BLaER1 (cell line): Measurements from ENCODE around the gene DISP3.

Source experiments
- H3K27ac ChIP-seq: shearing (Covaris generic); formaldehyde crosslinking; 2 replicates; pipeline ENCODE4 v1.8.1; 2022
- H3K27me3 ChIP-seq: shearing (Covaris generic); formaldehyde crosslinking; 2 replicates; pipeline ENCODE4 v1.8.1; 2022
- H3K36me3 ChIP-seq: shearing (Covaris generic); formaldehyde crosslinking; 2 replicates; pipeline ENCODE4 v1.8.1; 2022
- H3K4me1 ChIP-seq: shearing (Covaris generic); formaldehyde crosslinking; 2 replicates; pipeline ENCODE4 v1.8.1; 2022
- H3K4me2 ChIP-seq: shearing (Covaris generic); formaldehyde crosslinking; 2 replicates; pipeline ENCODE4 v1.8.1; 2022
- H3K4me3 ChIP-seq: shearing (Covaris generic); formaldehyde crosslinking; 2 replicates; pipeline ENCODE4 v1.8.1; 2022
- H3K9ac ChIP-seq: shearing (Covaris generic); formaldehyde crosslinking; 2 replicates; pipeline ENCODE4 v1.8.1; 2022
- H3K9me3 ChIP-seq: shearing (Covaris generic); formaldehyde crosslinking; 2 replicates; pipeline ENCODE4 v1.8.1; 2022
- H4K20me1 ChIP-seq: shearing (Covaris generic); formaldehyde crosslinking; 2 replicates; pipeline ENCODE4 v1.8.1; 2022
- Cebpa-rat ChIP-seq: shearing (Covaris generic); IDR thresholded peaks from 2 replicates; pipeline ENCODE4 v1.8.1; 2022

DISP3 gene

GRCh38 chr1:11531943-11532342 lies 53.0 kb downstream of the DISP3 start:
- no peaks in the 10 kb centered on the region for H3K27me3 ChIP-seq
- H3K9me3 ChIP-seq, result no peaks in the 10 kb centered on the region
- TF ChIP-seq Cebpa-rat, result no peak
- no peaks in the 10 kb centered on the region; the same call in 1 of the 2 replicates for H4K20me1 ChIP-seq
- no peak overlapping the region for H3K4me2 ChIP-seq
- H3K4me1 ChIP-seq, result no peaks in the 10 kb centered on the region
- no peak overlapping the region for H3K4me3 ChIP-seq
- H3K27ac ChIP-seq, result no peak overlapping the region
- H3K36me3 ChIP-seq, result no peaks in the 10 kb centered on the region
- H3K9ac ChIP-seq, result no peak overlapping the region

GRCh38 chr1:11533790-11534787 lies 55.1 kb downstream of the DISP3 start:
- H3K4me2 ChIP-seq, result no peak overlapping the region
- no peak for TF ChIP-seq Cebpa-rat
- no peak overlapping the region for H3K9ac ChIP-seq
- H3K4me3 ChIP-seq, result no peak overlapping the region
- no peaks in the 10 kb centered on the region for H3K27me3 ChIP-seq
- H3K27ac ChIP-seq, result no peak overlapping the region
- no peaks in the 10 kb centered on the region for H3K36me3 ChIP-seq
- no peaks in the 10 kb centered on the region for H3K9me3 ChIP-seq
- no peaks in the 10 kb centered on the region for H3K4me1 ChIP-seq
- H4K20me1 ChIP-seq, result no peaks in the 10 kb centered on the region; the same call in 1 of the 2 replicates

- Histone ChIP-seq H3K9me3 (no peaks in the 10 kb centered on the region), H3K9ac (no peak overlapping the region), H3K4me3 (no peak overlapping the region), H3K4me1 (no peaks in the 10 kb centered on the region), H3K4me2 (no peak overlapping the region), H3K27ac (no peak overlapping the region), H3K36me3 (no peaks in the 10 kb centered on the region), H3K27me3 (no peaks in the 10 kb centered on the region), H4K20me1 (no peaks in the 10 kb centered on the region; the same call in 1 of the 2 replicates)
- TF ChIP-seq Cebpa-rat, result no peak
Measured at GRCh38 chr1:11534846-11535245, 55.9 kb downstream of the DISP3 start.

GRCh38 chr1:11535316-11535715 lies 56.4 kb downstream of the DISP3 start:
- TF ChIP-seq Cebpa-rat, result no peak
- H3K27me3 ChIP-seq, result no peaks in the 10 kb centered on the region
- no peaks in the 10 kb centered on the region for H3K9me3 ChIP-seq
- no peak overlapping the region for H3K4me3 ChIP-seq
- no peak overlapping the region for H3K9ac ChIP-seq
- H3K4me2 ChIP-seq, result no peak overlapping the region
- H3K27ac ChIP-seq, result no peak overlapping the region
- no peaks in the 10 kb centered on the region for H3K4me1 ChIP-seq
- no peaks in the 10 kb centered on the region; the same call in 1 of the 2 replicates for H4K20me1 ChIP-seq
- H3K36me3 ChIP-seq, result no peaks in the 10 kb centered on the region

GRCh38 chr1:11535761-11536572 lies 57.0 kb downstream of the DISP3 start:
- Histone ChIP-seq H3K4me1 (no peaks in the 10 kb centered on the region), H3K36me3 (no peaks in the 10 kb centered on the region), H3K27ac (no peak overlapping the region), H3K4me3 (no peak overlapping the region), H3K9ac (no peak overlapping the region), H3K9me3 (no peaks in the 10 kb centered on the region), H4K20me1 (peaks cover 3% of the 10 kb centered on the region; the same call in 1 of the 2 replicates), H3K27me3 (no peaks in the 10 kb centered on the region), H3K4me2 (no peak overlapping the region)
- TF ChIP-seq Cebpa-rat, result no peak

GRCh38 chr1:11536573-11537379 lies 57.8 kb downstream of the DISP3 start:
- Histone ChIP-seq H3K27ac (no peak overlapping the region), H3K4me3 (no peak overlapping the region), H4K20me1 (peaks cover 8% of the 10 kb centered on the region; the same call in 1 of the 2 replicates), H3K27me3 (no peaks in the 10 kb centered on the region), H3K9ac (no peak overlapping the region), H3K9me3 (no peaks in the 10 kb centered on the region), H3K4me2 (no peak overlapping the region), H3K36me3 (no peaks in the 10 kb centered on the region), H3K4me1 (no peaks in the 10 kb centered on the region)
- TF ChIP-seq Cebpa-rat, result no peak

- Histone ChIP-seq H3K4me2 (no peak overlapping the region), H3K4me3 (no peak overlapping the region), H3K27ac (no peak overlapping the region), H3K27me3 (no peaks in the 10 kb centered on the region), H4K20me1 (0 out of 2 replicates have a peak, but pooled peaks cover 8% of the 10 kb centered on the region), H3K9ac (no peak overlapping the region), H3K9me3 (no peaks in the 10 kb centered on the region), H3K4me1 (no peaks in the 10 kb centered on the region), H3K36me3 (no peaks in the 10 kb centered on the region)
- no peak for TF ChIP-seq Cebpa-rat
Measured at GRCh38 chr1:11537380-11537764, 58.4 kb downstream of the DISP3 start.

GRCh38 chr1:11537854-11538591 lies 59.1 kb downstream of the DISP3 start:
- Histone ChIP-seq H3K4me1 (no peaks in the 10 kb centered on the region), H3K27ac (no peak overlapping the region), H3K4me2 (no peak overlapping the region), H3K4me3 (no peak overlapping the region), H3K9me3 (no peaks in the 10 kb centered on the region), H3K9ac (no peak overlapping the region), H4K20me1 (0 out of 2 replicates have a peak, but pooled peaks cover 8% of the 10 kb centered on the region), H3K27me3 (no peaks in the 10 kb centered on the region), H3K36me3 (no peaks in the 10 kb centered on the region)
- TF ChIP-seq Cebpa-rat, result no peak
